Ovary (tissue), 3 donors: ENCODE measurements around the gene NMT2.

Experiments
- EP300 ChIP-seq: sonication (generic); formaldehyde crosslinking; IDR thresholded peaks from one replicate; pipeline ENCODE4 v1.6.1; 2017; ENCODE audit warnings: antibody characterized with exemption
- POLR2A ChIP-seq: fragments of 450-650 bp; IDR thresholded peaks from one replicate; pipeline ENCODE4 v1.6.1; 2017; ENCODE audit warnings: antibody characterized with exemption, mild to moderate bottlenecking, moderate library complexity
- TF ChIP-seq, protein P1 (sequence below), 3 donors: fragments of 450-650 bp in 2 of 3; fragments of 200-600 bp in 1 of 3; IDR thresholded peaks; one replicate each; pipeline versions ENCODE4 v1.5.1 to v1.8.0; 2016 to 2022; ENCODE audit warnings: antibody characterized with exemption in 3 of 3, mild to moderate bottlenecking in 1 of 3
- donor health status: DM: no; HTN: no; CAD: no.

DNA sequence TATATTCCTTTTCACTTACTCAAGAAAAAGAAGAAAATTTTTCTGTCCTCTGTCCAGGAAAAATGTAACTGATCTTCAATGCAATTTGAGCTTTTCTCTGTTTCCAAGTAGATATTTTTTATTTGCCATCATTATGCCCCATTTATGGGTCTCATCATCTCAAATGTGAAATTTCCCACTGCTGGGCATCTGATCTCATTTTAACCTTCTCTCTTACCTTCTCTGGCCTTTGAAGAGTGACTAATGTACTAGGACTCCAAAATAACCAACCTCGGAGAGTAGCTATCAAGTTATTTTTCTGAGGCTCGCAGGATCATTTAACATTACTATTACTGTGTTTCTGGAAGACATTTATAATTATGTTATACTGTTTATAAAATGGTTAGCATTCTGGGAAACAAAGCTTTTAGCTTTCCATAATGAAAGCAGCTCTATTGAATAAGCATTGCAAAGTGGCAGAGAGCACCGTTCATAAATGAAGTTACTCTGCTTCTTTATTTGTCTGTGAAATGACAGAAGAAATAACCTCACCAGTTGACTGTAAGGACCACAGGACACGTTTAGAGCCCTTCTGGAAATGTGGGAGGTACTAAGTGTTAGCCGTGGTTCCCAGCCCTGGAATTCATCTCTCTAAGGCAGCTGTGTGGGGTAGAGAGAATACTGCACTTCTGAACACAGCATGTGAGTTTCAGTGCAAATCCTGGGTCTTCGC, 33.3 kb upstream of the NMT2 start:
- TF ChIP-seq, protein P1, sequence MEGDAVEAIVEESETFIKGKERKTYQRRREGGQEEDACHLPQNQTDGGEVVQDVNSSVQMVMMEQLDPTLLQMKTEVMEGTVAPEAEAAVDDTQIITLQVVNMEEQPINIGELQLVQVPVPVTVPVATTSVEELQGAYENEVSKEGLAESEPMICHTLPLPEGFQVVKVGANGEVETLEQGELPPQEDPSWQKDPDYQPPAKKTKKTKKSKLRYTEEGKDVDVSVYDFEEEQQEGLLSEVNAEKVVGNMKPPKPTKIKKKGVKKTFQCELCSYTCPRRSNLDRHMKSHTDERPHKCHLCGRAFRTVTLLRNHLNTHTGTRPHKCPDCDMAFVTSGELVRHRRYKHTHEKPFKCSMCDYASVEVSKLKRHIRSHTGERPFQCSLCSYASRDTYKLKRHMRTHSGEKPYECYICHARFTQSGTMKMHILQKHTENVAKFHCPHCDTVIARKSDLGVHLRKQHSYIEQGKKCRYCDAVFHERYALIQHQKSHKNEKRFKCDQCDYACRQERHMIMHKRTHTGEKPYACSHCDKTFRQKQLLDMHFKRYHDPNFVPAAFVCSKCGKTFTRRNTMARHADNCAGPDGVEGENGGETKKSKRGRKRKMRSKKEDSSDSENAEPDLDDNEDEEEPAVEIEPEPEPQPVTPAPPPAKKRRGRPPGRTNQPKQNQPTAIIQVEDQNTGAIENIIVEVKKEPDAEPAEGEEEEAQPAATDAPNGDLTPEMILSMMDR (IDR thresholded peaks at IDR 0.05) = no peak
- TF ChIP-seq EP300 = no peak
- no peak for TF ChIP-seq POLR2A
